ENCODE measurements around the gene LRRC73.
"Not testable (repeated sequence)": the region's sequence is repeated elsewhere in the genome, so short reads cannot be mapped to it uniquely, and the experiment has no call there.

LRRC73 gene

GRCh38 chr6:43491750-43492661, 18.1 kb downstream of the LRRC73 start:
- no peak for DNase-seq (ENCODE audit: low read depth)

- DNase-seq (ENCODE audit: low read depth) = no peak
Measured at GRCh38 chr6:43490523-43490939, 19.6 kb downstream of the LRRC73 start.

GRCh38 chr6:43489277-43490072, 20.7 kb downstream of the LRRC73 start:
- no peak for DNase-seq (ENCODE audit: low read depth)

GRCh38 chr6:43488667-43489276, 21.4 kb downstream of the LRRC73 start:
- no peak for DNase-seq (ENCODE audit: low read depth)

GRCh38 chr6:43481591-43482236, 28.4 kb downstream of the LRRC73 start:
- DNase-seq (ENCODE audit: low read depth) = no peak

- DNase-seq (ENCODE audit: low read depth) = no peak
Measured at GRCh38 chr6:43481075-43481474, 29.1 kb downstream of the LRRC73 start.

GRCh38 chr6:43478008-43478372, 32.2 kb downstream of the LRRC73 start:
- DNase-seq (ENCODE audit: low read depth) = no peak

GRCh38 chr6:43477235-43478007, 32.7 kb downstream of the LRRC73 start, which contains the start of gene TJAP1:
Gene TJAP1 (plus strand): TSS chr6:43477570. CDS start chr6:43499002, 21,432 bp downstream.
- DNase-seq (ENCODE audit: low read depth) = peak; percentile 90

- DNase-seq (ENCODE audit: low read depth) = no peak
Measured at GRCh38 chr6:43476746-43477145, 33.4 kb downstream of the LRRC73 start.

- no peak for DNase-seq (ENCODE audit: low read depth)
Measured at GRCh38 chr6:43475516-43475915, 34.6 kb downstream of the LRRC73 start.

GRCh38 chr6:43472515-43472914, 37.6 kb downstream of the LRRC73 start:
- DNase-seq (ENCODE audit: low read depth) = no peak

GRCh38 chr6:43471399-43471798, 38.7 kb downstream of the LRRC73 start:
- DNase-seq (ENCODE audit: low read depth) = no peak

GRCh38 chr6:43469947-43470346, 40.2 kb downstream of the LRRC73 start:
- no peak for DNase-seq (ENCODE audit: low read depth)

GRCh38 chr6:43468748-43469681, 41.1 kb downstream of the LRRC73 start:
- no peak for DNase-seq (ENCODE audit: low read depth)

GRCh38 chr6:43468240-43468639, 41.9 kb downstream of the LRRC73 start:
- no peak for DNase-seq (ENCODE audit: low read depth)

- DNase-seq (ENCODE audit: low read depth) = no peak
Measured at GRCh38 chr6:43467752-43468151, 42.4 kb downstream of the LRRC73 start.

GRCh38 chr6:43467265-43467664, 42.9 kb downstream of the LRRC73 start:
- not testable (repeated sequence) for DNase-seq (ENCODE audit: low read depth)

GRCh38 chr6:43465948-43466347, 44.2 kb downstream of the LRRC73 start:
- no peak for DNase-seq (ENCODE audit: low read depth)

- no peak for DNase-seq (ENCODE audit: low read depth)
Measured at GRCh38 chr6:43464337-43464736, 45.8 kb downstream of the LRRC73 start.

GRCh38 chr6:43461936-43462335, 48.2 kb downstream of the LRRC73 start:
- no peak for DNase-seq (ENCODE audit: low read depth)

Measured in T-helper 22 cell (primary cell).